ENCODE data around the gene TTR.

DNA sequence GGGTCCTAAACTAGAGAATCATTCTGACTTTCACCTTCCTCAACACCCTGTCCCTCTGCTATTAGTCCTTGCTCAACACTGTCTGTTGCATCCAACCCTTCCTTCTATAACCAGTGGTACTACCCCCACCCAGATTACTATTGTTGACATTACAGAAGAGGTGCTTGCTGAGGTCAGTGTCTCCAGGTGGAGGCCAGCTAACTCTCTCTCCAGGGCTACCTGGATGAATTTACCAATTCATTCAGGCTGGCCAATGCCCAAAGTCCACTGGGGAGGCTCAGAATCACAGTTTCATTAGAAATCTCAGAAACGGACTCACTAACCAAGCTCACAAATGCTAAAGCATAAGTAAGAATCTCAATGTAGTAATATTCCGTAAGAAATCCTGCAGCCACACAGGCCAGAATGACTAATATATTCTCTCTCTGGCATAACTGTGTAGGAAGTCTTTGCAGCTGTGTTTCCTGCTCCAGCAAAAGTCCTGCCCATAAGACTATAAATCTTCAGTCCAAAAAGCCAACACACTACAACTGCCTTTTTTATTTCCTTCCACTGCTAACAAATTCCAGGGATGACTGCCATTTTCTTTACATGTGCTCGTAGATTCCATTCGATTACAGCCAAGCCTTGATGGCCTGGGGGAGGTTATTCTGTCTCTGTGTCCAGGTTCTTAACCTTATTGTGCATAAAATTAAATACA, 10.0 kb upstream of the TTR start:
- TF ChIP-seq, protein P1, sequence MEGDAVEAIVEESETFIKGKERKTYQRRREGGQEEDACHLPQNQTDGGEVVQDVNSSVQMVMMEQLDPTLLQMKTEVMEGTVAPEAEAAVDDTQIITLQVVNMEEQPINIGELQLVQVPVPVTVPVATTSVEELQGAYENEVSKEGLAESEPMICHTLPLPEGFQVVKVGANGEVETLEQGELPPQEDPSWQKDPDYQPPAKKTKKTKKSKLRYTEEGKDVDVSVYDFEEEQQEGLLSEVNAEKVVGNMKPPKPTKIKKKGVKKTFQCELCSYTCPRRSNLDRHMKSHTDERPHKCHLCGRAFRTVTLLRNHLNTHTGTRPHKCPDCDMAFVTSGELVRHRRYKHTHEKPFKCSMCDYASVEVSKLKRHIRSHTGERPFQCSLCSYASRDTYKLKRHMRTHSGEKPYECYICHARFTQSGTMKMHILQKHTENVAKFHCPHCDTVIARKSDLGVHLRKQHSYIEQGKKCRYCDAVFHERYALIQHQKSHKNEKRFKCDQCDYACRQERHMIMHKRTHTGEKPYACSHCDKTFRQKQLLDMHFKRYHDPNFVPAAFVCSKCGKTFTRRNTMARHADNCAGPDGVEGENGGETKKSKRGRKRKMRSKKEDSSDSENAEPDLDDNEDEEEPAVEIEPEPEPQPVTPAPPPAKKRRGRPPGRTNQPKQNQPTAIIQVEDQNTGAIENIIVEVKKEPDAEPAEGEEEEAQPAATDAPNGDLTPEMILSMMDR (IDR thresholded peaks at IDR 0.05) = no peak
- TF ChIP-seq EP300 (IDR thresholded peaks at IDR 0.05) = no peak
- TF ChIP-seq POLR2AphosphoS5 (IDR thresholded peaks at IDR 0.05) = no peak
- TF ChIP-seq POLR2A (IDR thresholded peaks at IDR 0.05) = no peak
